GM12873 (cell line): ENCODE results near the gene EBLN2.

Experiments
- CTCF ChIP-seq: IDR thresholded peaks from 2 replicates; pipeline ENCODE4 v1.5.1; 2012; ENCODE audit warnings: low read depth, mild to moderate bottlenecking, moderate library complexity, low read length, control low read depth; ENCODE audit not compliant: insufficient read depth; ENCODE audit errors: missing control alignments

Gene EBLN2

GRCh38 chr3:73107676-73108187 is 46.3 kb downstream of the EBLN2 start:
- no peak for TF ChIP-seq CTCF

GRCh38 chr3:73108750-73109149 is 47.3 kb downstream of the EBLN2 start:
- TF ChIP-seq CTCF: no peak

- TF ChIP-seq CTCF: no peak
These were observed 49.1 kb downstream of the EBLN2 start for GRCh38 chr3:73110530-73110929.
